ENCODE data around the gene NLRC5.

- TF ChIP-seq, protein P1, sequence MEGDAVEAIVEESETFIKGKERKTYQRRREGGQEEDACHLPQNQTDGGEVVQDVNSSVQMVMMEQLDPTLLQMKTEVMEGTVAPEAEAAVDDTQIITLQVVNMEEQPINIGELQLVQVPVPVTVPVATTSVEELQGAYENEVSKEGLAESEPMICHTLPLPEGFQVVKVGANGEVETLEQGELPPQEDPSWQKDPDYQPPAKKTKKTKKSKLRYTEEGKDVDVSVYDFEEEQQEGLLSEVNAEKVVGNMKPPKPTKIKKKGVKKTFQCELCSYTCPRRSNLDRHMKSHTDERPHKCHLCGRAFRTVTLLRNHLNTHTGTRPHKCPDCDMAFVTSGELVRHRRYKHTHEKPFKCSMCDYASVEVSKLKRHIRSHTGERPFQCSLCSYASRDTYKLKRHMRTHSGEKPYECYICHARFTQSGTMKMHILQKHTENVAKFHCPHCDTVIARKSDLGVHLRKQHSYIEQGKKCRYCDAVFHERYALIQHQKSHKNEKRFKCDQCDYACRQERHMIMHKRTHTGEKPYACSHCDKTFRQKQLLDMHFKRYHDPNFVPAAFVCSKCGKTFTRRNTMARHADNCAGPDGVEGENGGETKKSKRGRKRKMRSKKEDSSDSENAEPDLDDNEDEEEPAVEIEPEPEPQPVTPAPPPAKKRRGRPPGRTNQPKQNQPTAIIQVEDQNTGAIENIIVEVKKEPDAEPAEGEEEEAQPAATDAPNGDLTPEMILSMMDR (IDR thresholded peaks at IDR 0.05), result no peak
- no peak for TF ChIP-seq POLR2A (IDR thresholded peaks at IDR 0.05)
Observed at GRCh38 chr16:56985962-56986360, 3.4 kb upstream of the NLRC5 start.

All from Peyer's patch (tissue), 4 donors.